Measurements from ENCODE around the gene CASKIN2.

DNA sequence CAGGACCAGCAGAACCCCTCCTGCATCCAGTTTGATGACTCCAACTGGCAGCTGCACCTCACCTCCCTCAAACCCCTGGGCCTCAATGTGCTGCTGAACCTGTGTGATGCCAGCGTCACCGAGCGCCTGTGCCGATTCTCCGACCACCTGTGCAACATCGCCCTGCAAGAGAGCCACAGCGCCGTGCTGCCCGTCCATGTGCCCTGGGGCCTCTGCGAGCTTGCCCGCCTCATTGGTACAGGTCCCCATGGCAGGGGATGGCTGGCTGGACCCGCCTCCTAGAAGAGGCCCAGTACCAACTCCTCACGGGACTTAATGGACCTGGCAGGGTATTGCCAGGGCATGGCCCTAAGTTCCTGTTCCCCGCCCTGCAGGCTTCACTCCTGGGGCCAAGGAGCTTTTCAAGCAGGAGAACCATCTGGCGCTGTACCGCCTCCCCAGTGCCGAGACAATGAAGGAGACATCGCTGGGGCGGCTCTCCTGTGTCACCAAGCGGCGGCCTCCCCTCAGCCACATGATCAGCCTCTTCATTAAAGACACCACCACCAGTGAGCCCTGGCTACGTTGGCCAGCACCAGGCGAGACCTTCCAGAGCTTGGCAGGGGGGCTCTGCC lies 22.7 kb downstream of the CASKIN2 start:
- TF ChIP-seq YY1 (IDR thresholded peaks at IDR 0.05; ENCODE audit: insufficient read depth, insufficient read length): no peak
- no peak for TF ChIP-seq SUZ12 (IDR thresholded peaks at IDR 0.05; ENCODE audit: extremely low read depth, insufficient read depth, insufficient read length)
